SK-N-SH treated with all-trans-retinoic acid at 6 μM for 48 hours (cell line): Measurements from ENCODE around the gene B4GALNT4.

Experiments
- ATAC-seq: fragments of 200-7000 bp; cut with Tn5 transposase; 3 replicates; pipeline ENCODE4 v1.9.1; 2020; ENCODE audit warnings: mild to moderate bottlenecking, moderate library complexity
- BACH2 ChIP-seq: fragments of 250-450 bp; sonication (Bioruptor Pico); IDR thresholded peaks from 2 replicates; pipeline ENCODE4 v1.9.0; 2021; ENCODE audit warnings: mild to moderate bottlenecking, borderline replicate concordance
- CSDC2 ChIP-seq: fragments of 250-450 bp; sonication (Bioruptor Pico); IDR thresholded peaks from 2 replicates; pipeline ENCODE4 v1.5.0; 2020; ENCODE audit warnings: mild to moderate bottlenecking, moderate library complexity
- ESRRG ChIP-seq: fragments of 250-450 bp; sonication (Bioruptor Pico); IDR thresholded peaks from 2 replicates; pipeline ENCODE4 v1.6.1; 2021; ENCODE audit warnings: mild to moderate bottlenecking
- GLIS3 ChIP-seq: fragments of 250-450 bp; sonication (Bioruptor Pico); IDR thresholded peaks from 2 replicates; pipeline ENCODE4 v1.5.0; 2020; ENCODE audit warnings: mild to moderate bottlenecking, moderate library complexity
- ISL1 ChIP-seq: fragments of 250-450 bp; sonication (Bioruptor Pico); IDR thresholded peaks from 2 replicates; pipeline ENCODE4 v2.1.2; 2022; ENCODE audit warnings: mild to moderate bottlenecking, moderate library complexity
- OSR1 ChIP-seq: fragments of 250-450 bp; sonication (Bioruptor Pico); IDR thresholded peaks from 2 replicates; pipeline ENCODE4 v1.8.0; 2022; ENCODE audit warnings: moderate library complexity, mild to moderate bottlenecking, inconsistent platforms
- PATZ1 ChIP-seq: fragments of 250-450 bp; sonication (Bioruptor Pico); IDR thresholded peaks from 2 replicates; pipeline ENCODE4 v1.8.0; 2020; ENCODE audit warnings: mild to moderate bottlenecking, moderate library complexity, borderline replicate concordance
- PPARA ChIP-seq: fragments of 250-450 bp; sonication (Bioruptor Pico); IDR thresholded peaks from 2 replicates; pipeline ENCODE4 v1.5.0; 2020; ENCODE audit warnings: mild to moderate bottlenecking, borderline replicate concordance
- RARB ChIP-seq: fragments of 250-450 bp; sonication (Bioruptor Pico); IDR thresholded peaks from 2 replicates; pipeline ENCODE4 v1.8.0; 2021; ENCODE audit warnings: mild to moderate bottlenecking, moderate library complexity
- TOX ChIP-seq: fragments of 250-450 bp; sonication (Bioruptor Pico); IDR thresholded peaks from 2 replicates; pipeline ENCODE4 v1.8.0; 2021; ENCODE audit warnings: mild to moderate bottlenecking, moderate library complexity, borderline replicate concordance
- ZC3H10 ChIP-seq: fragments of 250-450 bp; sonication (Bioruptor Pico); IDR thresholded peaks from 2 replicates; pipeline ENCODE4 v1.5.1; 2021; ENCODE audit warnings: mild to moderate bottlenecking, moderate library complexity
- ZFP3 ChIP-seq: fragments of 250-450 bp; sonication (Bioruptor Pico); IDR thresholded peaks from 2 replicates; pipeline ENCODE4 v1.5.0; 2020; ENCODE audit warnings: mild to moderate bottlenecking, moderate library complexity
- ZFP30 ChIP-seq: fragments of 450-650 bp; formaldehyde crosslinking; IDR thresholded peaks from 2 replicates; pipeline ENCODE4 v1.5.0; 2022; ENCODE audit warnings: mild to moderate bottlenecking, moderate library complexity
- ZNF565 ChIP-seq: fragments of 450-650 bp; formaldehyde crosslinking; conservative IDR thresholded peaks from 2 replicates; pipeline ENCODE4 v1.5.0; 2020; ENCODE audit warnings: low read depth, mild to moderate bottlenecking, moderate library complexity
- ZNF70 ChIP-seq: fragments of 450-650 bp; formaldehyde crosslinking; IDR thresholded peaks from 2 replicates; pipeline ENCODE4 v1.5.0; 2020; ENCODE audit warnings: mild to moderate bottlenecking, moderate library complexity
- ZNF8 ChIP-seq: fragments of 450-650 bp; formaldehyde crosslinking; IDR thresholded peaks from 2 replicates; pipeline ENCODE4 v1.5.0; 2020; ENCODE audit warnings: mild to moderate bottlenecking, moderate library complexity
- TF ChIP-seq, protein P1 (sequence below): fragments of 250-450 bp; sonication (Bioruptor Pico); IDR thresholded peaks from 2 replicates; pipeline ENCODE4 v1.5.1; 2020; ENCODE audit warnings: low read depth, mild to moderate bottlenecking, moderate library complexity
- TF ChIP-seq, protein P2 (sequence below): fragments of 250-450 bp; sonication (Bioruptor Pico); IDR thresholded peaks from 2 replicates; pipeline ENCODE4 v1.5.1; 2021; ENCODE audit warnings: mild to moderate bottlenecking, moderate library complexity

B4GALNT4 gene

GRCh38 chr11:403021-403760, 33.9 kb downstream of the B4GALNT4 start:
- no peak for TF ChIP-seq RARB
- TF ChIP-seq TOX (CRISPR knock-in tag) = no peak
- TF ChIP-seq PATZ1 (CRISPR knock-in tag) = no peak
- TF ChIP-seq ZFP30 (CRISPR knock-in tag) = no peak
- no peak for TF ChIP-seq ZNF8 (CRISPR knock-in tag)
- TF ChIP-seq BACH2 (CRISPR knock-in tag) = no peak
- TF ChIP-seq ISL1 = no peak
- no peak for TF ChIP-seq CSDC2 (CRISPR knock-in tag)
- no peak for TF ChIP-seq ZC3H10 (CRISPR knock-in tag)
- TF ChIP-seq, protein P1, sequence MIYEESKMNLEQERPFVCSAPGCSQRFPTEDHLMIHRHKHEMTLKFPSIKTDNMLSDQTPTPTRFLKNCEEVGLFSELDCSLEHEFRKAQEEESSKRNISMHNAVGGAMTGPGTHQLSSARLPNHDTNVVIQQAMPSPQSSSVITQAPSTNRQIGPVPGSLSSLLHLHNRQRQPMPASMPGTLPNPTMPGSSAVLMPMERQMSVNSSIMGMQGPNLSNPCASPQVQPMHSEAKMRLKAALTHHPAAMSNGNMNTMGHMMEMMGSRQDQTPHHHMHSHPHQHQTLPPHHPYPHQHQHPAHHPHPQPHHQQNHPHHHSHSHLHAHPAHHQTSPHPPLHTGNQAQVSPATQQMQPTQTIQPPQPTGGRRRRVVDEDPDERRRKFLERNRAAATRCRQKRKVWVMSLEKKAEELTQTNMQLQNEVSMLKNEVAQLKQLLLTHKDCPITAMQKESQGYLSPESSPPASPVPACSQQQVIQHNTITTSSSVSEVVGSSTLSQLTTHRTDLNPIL (CRISPR knock-in tag) = no peak
- TF ChIP-seq ESRRG = no peak
- no peak for TF ChIP-seq GLIS3 (CRISPR knock-in tag)
- no peak for ATAC-seq

DNA sequence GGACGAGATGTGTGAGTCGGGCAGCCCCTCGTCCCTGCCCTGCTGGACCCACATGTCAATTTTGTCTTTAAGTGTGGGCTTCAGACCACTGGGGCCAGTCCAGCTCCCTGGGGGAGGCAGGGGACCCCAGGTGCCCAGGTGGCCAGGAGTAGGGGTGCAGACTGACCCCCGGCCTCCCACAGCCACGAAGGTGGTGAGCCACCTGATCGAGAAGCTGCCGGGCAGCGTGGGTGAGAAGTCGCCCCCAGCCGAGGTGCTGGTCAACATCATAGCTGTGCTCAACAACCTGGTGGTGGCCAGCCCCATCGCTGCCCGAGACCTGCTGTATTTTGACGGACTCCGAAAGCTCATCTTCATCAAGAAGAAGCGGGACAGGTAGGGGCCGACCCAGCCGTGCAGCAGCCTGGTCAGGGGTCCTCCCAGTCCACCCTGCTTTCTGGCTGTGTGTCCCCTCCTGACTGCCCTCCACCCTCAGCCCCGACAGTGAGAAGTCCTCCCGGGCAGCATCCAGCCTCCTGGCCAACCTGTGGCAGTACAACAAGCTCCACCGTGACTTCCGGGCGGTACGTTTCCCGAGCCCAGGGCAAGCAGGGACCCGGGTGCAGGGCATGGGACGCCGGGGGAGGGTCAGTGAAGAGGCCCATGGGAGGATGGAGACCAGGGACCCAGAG, 34.6 kb downstream of the B4GALNT4 start:
- TF ChIP-seq, protein P2, sequence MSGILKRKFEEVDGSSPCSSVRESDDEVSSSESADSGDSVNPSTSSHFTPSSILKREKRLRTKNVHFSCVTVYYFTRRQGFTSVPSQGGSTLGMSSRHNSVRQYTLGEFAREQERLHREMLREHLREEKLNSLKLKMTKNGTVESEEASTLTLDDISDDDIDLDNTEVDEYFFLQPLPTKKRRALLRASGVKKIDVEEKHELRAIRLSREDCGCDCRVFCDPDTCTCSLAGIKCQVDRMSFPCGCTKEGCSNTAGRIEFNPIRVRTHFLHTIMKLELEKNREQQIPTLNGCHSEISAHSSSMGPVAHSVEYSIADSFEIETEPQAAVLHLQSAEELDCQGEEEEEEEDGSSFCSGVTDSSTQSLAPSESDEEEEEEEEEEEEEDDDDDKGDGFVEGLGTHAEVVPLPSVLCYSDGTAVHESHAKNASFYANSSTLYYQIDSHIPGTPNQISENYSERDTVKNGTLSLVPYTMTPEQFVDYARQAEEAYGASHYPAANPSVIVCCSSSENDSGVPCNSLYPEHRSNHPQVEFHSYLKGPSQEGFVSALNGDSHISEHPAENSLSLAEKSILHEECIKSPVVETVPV (CRISPR knock-in tag) = no peak
- TF ChIP-seq ZNF565 (CRISPR knock-in tag) (no peak), BACH2 (CRISPR knock-in tag) (no peak), ESRRG (no peak), ZC3H10 (CRISPR knock-in tag) (no peak), ZNF8 (CRISPR knock-in tag) (no peak), OSR1 (CRISPR knock-in tag) (no peak), ISL1 (no peak), RARB (no peak), ZNF70 (CRISPR knock-in tag) (no peak), GLIS3 (CRISPR knock-in tag) (no peak), PATZ1 (CRISPR knock-in tag) (no peak), ZFP30 (CRISPR knock-in tag) (no peak), PPARA (CRISPR knock-in tag) (no peak)
- TF ChIP-seq, protein P1 (CRISPR knock-in tag) = no peak
- no peak for ATAC-seq

DNA sequence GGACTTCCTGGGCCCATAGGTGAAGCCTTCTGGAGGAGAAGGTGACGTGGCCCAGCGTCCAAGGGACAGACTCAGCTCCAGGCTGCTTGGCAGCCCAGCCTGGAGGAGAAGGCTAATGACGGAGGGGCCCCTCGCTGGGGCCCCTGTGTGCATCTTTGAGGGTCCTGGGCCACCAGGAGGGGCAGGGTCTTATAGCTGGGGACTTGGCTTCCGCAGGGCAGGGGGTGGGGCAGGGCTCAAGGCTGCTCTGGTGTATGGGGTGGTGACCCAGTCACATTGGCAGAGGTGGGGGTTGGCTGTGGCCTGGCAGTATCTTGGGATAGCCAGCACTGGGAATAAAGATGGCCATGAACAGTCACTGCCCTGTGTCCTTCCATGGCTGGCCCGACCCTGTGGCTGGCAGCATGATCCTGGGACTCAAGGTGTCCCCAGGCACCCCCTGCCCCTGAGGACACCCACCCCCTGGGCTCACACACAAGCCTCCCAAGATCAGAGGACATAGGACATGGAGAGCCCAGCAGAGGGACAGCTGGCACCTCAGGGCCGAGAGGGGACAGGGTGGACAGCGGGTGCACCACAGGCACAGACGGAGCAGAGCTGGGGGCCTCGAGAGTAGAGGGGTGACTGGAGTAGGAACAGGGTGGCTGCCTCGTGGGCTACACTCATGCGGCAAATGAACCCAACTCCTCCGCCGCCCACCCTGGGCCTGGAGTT, 35.4 kb downstream of the B4GALNT4 start:
- TF ChIP-seq RARB (no peak), OSR1 (CRISPR knock-in tag) (no peak), GLIS3 (CRISPR knock-in tag) (no peak), ZFP3 (CRISPR knock-in tag) (no peak), PPARA (CRISPR knock-in tag) (no peak), CSDC2 (CRISPR knock-in tag) (no peak), ZNF565 (CRISPR knock-in tag) (no peak)
- TF ChIP-seq, protein P2 (CRISPR knock-in tag) = no peak
- TF ChIP-seq, all 23 proteins: peak for 0
- no peak for ATAC-seq
